ENCODE data around the gene COL21A1.

The COL21A1 gene

GRCh38 chr6:56168596-56168995, 78.8 kb downstream of the COL21A1 start:
- no peaks in the 10 kb centered on the region for H4K20me1 ChIP-seq (ENCODE audit: insufficient read depth, low read length)
- no peak overlapping the region for H3K4me2 ChIP-seq (ENCODE audit: insufficient read depth, low read length)
- no peaks in the 10 kb centered on the region for H3K4me1 ChIP-seq (ENCODE audit: insufficient read depth, low read length)
- no peak overlapping the region for H3K4me3 ChIP-seq (ENCODE audit: low read depth in 1 of 2, low read length in 2 of 2)
- H3K27me3 ChIP-seq (ENCODE audit: insufficient read depth, low read length, poor library complexity), result no peaks in the 10 kb centered on the region
- H3K9me3 ChIP-seq (ENCODE audit: insufficient read depth, low read length, severe bottlenecking), result no peaks in the 10 kb centered on the region
- ATAC-seq (ENCODE audit: insufficient read depth, low read depth) (no peak), DNase-seq (no peak)
- H3K79me2 ChIP-seq (ENCODE audit: insufficient read depth, low read length), result no peaks in the 10 kb centered on the region
- TF ChIP-seq EZH2 (IDR thresholded peaks at IDR 0.05; ENCODE audit: borderline replicate concordance, low read depth, low read length, severe bottlenecking) (no peak), CTCF (IDR thresholded peaks at IDR 0.05; ENCODE audit: borderline replicate concordance, extremely low read depth, low read length, poor library complexity, severe bottlenecking) (no peak)
- no peak overlapping the region for H3K27ac ChIP-seq (ENCODE audit: low read length)
- no peak overlapping the region for H3K9ac ChIP-seq (ENCODE audit: low read depth, low read length)
- H2AFZ ChIP-seq (ENCODE audit: low read depth, low read length), result no peak overlapping the region
- no peaks in the 10 kb centered on the region for H3K36me3 ChIP-seq (ENCODE audit: insufficient read depth, low read length)

DNA sequence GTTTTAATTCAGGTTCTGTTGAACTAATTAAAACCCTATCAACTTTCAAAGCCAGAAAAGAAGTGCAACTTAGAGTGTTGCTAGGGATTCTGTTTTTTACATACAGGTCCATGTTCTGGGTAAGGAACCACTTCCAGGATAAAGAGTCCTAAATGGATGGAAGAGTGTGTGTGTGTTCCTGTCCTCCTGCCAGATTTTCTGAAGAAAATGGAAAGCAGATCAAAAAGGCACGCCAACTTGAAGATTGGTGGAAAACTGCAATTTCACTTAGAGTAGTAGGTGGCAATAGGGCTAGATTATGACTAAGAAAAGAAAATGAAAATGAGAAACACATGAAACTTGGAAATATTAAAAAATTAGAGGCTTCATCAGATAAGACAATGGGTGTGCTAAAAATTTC, 85.3 kb downstream of the COL21A1 start:
- no peaks in the 10 kb centered on the region for H3K79me2 ChIP-seq (ENCODE audit: insufficient read depth, low read length)
- DNase-seq, result no peak

GRCh38 chr6:56160489-56160888, 86.9 kb downstream of the COL21A1 start:
- H3K36me3 ChIP-seq (ENCODE audit: insufficient read depth, low read length), result no peaks in the 10 kb centered on the region
- TF ChIP-seq CTCF (IDR thresholded peaks at IDR 0.05; ENCODE audit: borderline replicate concordance, extremely low read depth, low read length, poor library complexity, severe bottlenecking), result no peak
- no peak for TF ChIP-seq EZH2 (IDR thresholded peaks at IDR 0.05; ENCODE audit: borderline replicate concordance, low read depth, low read length, severe bottlenecking)
- no peaks in the 10 kb centered on the region for H3K27me3 ChIP-seq (ENCODE audit: insufficient read depth, low read length, poor library complexity)
- H3K4me3 ChIP-seq (ENCODE audit: low read depth in 1 of 2, low read length in 2 of 2), result no peak overlapping the region
- DNase-seq (no peak), ATAC-seq (ENCODE audit: insufficient read depth, low read depth) (no peak)
- H3K9me3 ChIP-seq (ENCODE audit: insufficient read depth, low read length, severe bottlenecking), result no peaks in the 10 kb centered on the region
- no peaks in the 10 kb centered on the region for H4K20me1 ChIP-seq (ENCODE audit: insufficient read depth, low read length)
- H2AFZ ChIP-seq (ENCODE audit: low read depth, low read length), result no peak overlapping the region
- H3K9ac ChIP-seq (ENCODE audit: low read depth, low read length), result no peak overlapping the region
- no peak overlapping the region for H3K4me2 ChIP-seq (ENCODE audit: insufficient read depth, low read length)
- no peak overlapping the region for H3K27ac ChIP-seq (ENCODE audit: low read length)
- no peaks in the 10 kb centered on the region for H3K79me2 ChIP-seq (ENCODE audit: insufficient read depth, low read length)
- no peaks in the 10 kb centered on the region for H3K4me1 ChIP-seq (ENCODE audit: insufficient read depth, low read length)

More for the DNA sequence above, 85.3 kb downstream of the COL21A1 start:
- Histone ChIP-seq H3K27ac (ENCODE audit: low read length) (no peak overlapping the region), H4K20me1 (ENCODE audit: insufficient read depth, low read length) (no peaks in the 10 kb centered on the region), H2AFZ (ENCODE audit: low read depth, low read length) (no peak overlapping the region), H3K4me2 (ENCODE audit: insufficient read depth, low read length) (no peak overlapping the region), H3K4me3 (ENCODE audit: low read depth in 1 of 2, low read length in 2 of 2) (no peak overlapping the region), H3K36me3 (ENCODE audit: insufficient read depth, low read length) (no peaks in the 10 kb centered on the region), H3K9ac (ENCODE audit: low read depth, low read length) (no peak overlapping the region), H3K27me3 (ENCODE audit: insufficient read depth, low read length, poor library complexity) (no peaks in the 10 kb centered on the region), H3K9me3 (ENCODE audit: insufficient read depth, low read length, severe bottlenecking) (no peaks in the 10 kb centered on the region), H3K4me1 (ENCODE audit: insufficient read depth, low read length) (no peaks in the 10 kb centered on the region)
- TF ChIP-seq EZH2 (IDR thresholded peaks at IDR 0.05; ENCODE audit: borderline replicate concordance, low read depth, low read length, severe bottlenecking), result no peak
- TF ChIP-seq CTCF (IDR thresholded peaks at IDR 0.05; ENCODE audit: borderline replicate concordance, extremely low read depth, low read length, poor library complexity, severe bottlenecking), result no peak
- ATAC-seq (ENCODE audit: insufficient read depth, low read depth), result no peak

DNA sequence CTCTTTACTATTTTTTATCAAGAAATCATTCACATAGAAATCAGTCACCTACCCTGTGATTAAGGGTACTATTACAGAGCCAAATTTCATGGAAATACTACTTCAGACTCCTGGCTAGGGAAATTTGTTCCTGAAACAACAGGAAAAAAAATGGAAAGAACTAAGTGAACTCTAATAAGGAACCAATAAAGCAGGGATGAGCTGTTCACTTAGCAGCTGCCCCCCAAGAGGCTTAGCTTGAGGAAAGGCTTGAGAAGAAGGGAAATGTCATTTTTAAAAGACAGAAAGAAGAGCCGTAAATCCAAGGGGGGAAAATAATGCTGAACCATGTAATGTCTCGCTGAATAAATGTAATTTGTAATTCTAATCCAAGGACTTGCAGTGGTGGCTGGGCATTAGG, 88.8 kb downstream of the COL21A1 start:
- Histone ChIP-seq H3K4me2 (ENCODE audit: insufficient read depth, low read length) (no peak overlapping the region), H3K4me1 (ENCODE audit: insufficient read depth, low read length) (no peaks in the 10 kb centered on the region), H3K27ac (ENCODE audit: low read length) (no peak overlapping the region), H4K20me1 (ENCODE audit: insufficient read depth, low read length) (no peaks in the 10 kb centered on the region), H3K9me3 (ENCODE audit: insufficient read depth, low read length, severe bottlenecking) (no peaks in the 10 kb centered on the region), H2AFZ (ENCODE audit: low read depth, low read length) (no peak overlapping the region), H3K79me2 (ENCODE audit: insufficient read depth, low read length) (no peaks in the 10 kb centered on the region), H3K27me3 (ENCODE audit: insufficient read depth, low read length, poor library complexity) (no peaks in the 10 kb centered on the region), H3K36me3 (ENCODE audit: insufficient read depth, low read length) (no peaks in the 10 kb centered on the region), H3K9ac (ENCODE audit: low read depth, low read length) (no peak overlapping the region), H3K4me3 (ENCODE audit: low read depth in 1 of 2, low read length in 2 of 2) (no peak overlapping the region)
- TF ChIP-seq EZH2 (IDR thresholded peaks at IDR 0.05; ENCODE audit: borderline replicate concordance, low read depth, low read length, severe bottlenecking), result no peak
- TF ChIP-seq CTCF (IDR thresholded peaks at IDR 0.05; ENCODE audit: borderline replicate concordance, extremely low read depth, low read length, poor library complexity, severe bottlenecking), result no peak
- DNase-seq, result no peak
- no peak for ATAC-seq (ENCODE audit: insufficient read depth, low read depth)

Measured in DND-41 (cell line).